Mesodermal cell (in vitro differentiated cells): ENCODE data around the gene GABBR1.

Experiments used
- H3K27ac ChIP-seq: 2 replicates; pipeline ENCODE4 v1.7.0; 2013; ENCODE audit warnings: mild to moderate bottlenecking, low read depth, low read length, moderate library complexity; ENCODE audit not compliant: severe bottlenecking
- H3K36me3 ChIP-seq: 2 replicates; pipeline ENCODE4 v1.7.1; 2013; ENCODE audit warnings: mild to moderate bottlenecking, low read length, moderate library complexity; ENCODE audit not compliant: control insufficient read depth, insufficient read depth
- H3K4me1 ChIP-seq: one replicate; pipeline ENCODE4 v1.7.1; 2013; ENCODE audit warnings: mild to moderate bottlenecking, low read length; ENCODE audit not compliant: insufficient read depth, control insufficient read depth, poor library complexity, severe bottlenecking
- H3K4me3 ChIP-seq: 2 replicates; pipeline ENCODE4 v1.7.0; 2013; ENCODE audit warnings: low read length, control low read depth, mild to moderate bottlenecking; ENCODE audit not compliant: insufficient read depth, poor library complexity, severe bottlenecking; ENCODE audit errors: extremely low read depth
- H3K9me3 ChIP-seq: 2 replicates; pipeline ENCODE4 v1.7.1; 2013; ENCODE audit warnings: mild to moderate bottlenecking, low read length, moderate library complexity; ENCODE audit not compliant: control insufficient read depth
- WGBS, 2 experiments: methylation state at CpG; one replicate each; pipeline ENCODE4 v1.1.5; 2013; ENCODE audit warnings: missing lambda C conversion rate in 2 of 2; ENCODE audit not compliant: insufficient coverage in 2 of 2; 5-methylcytosine and 5-hydroxymethylcytosine counted together

GABBR1 gene

DNA sequence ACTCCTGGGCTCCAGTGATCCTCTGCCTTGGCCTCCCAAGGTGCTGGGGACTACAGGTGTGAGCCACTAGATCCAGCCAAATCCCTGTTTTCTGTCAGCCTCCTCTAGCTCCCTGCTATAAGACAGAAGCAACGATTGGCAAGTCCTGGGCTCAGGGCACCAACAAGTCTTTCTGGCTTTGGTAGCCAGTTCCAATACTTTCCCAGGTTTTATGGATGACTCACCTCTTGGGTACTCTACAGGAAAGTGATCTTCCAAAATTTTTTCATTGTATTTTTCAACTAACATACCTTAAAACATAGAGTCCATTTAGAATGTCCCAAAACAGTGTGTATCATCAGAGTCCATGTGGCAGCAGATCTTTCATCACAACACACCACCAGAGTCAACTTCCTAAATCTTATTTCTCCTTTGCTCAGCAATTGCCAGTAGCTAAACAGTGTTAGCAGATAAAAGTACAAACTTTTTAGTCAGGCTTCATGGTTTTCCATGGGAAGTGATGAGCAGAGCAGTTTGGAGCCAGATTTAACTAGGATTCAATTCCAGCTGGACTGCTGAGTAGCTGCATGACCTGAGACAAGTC lies 13.3 kb downstream of the GABBR1 start:
- Histone ChIP-seq H3K4me1 (peaks cover 20% of the 10 kb centered on the region), H3K36me3 (peaks cover 91% of the 10 kb centered on the region), H3K4me3 (no peak overlapping the region), H3K9me3 (no peaks in the 10 kb centered on the region), H3K27ac (no peak overlapping the region)
- WGBS, 2 experiments: 90 to 91% methylated on average over 1 of the region's 1 CpG

DNA sequence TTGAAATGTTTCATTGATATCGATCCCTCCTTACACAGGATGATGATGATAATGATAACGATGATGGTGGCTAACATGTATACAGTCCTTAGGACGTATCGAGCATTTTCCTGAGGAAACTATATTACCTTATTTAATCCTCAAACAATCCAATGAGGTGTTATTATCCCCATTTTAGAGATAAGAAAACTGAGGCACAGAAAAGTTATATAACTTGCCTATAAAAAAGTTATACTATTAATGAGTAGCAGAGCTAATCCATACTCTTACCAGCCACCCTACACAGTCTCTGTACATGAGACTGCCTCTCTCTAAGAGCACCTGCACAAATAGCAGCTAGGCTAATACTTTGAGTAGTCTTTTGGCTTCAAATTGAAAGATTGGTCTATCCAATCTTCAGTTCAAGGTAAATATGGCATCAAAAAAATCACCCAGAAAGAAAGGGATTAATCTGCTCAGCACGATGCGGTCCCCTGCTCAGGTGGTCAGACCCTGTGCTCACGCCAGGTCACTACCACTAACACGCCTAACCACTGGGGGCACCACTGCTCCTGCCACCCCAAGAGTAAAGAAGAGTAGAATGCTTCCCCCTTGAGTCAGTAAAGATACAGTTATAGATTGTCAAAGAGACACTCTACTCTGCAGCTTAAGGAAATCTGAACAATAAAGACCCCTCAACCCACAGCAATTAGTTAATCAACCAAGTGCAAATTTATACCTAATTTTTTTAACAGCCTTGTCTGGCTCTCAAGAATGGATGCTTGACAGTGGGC lies 15.0 kb downstream of the GABBR1 start:
- Histone ChIP-seq H3K36me3 (peaks cover 96% of the 10 kb centered on the region), H3K9me3 (no peaks in the 10 kb centered on the region), H3K4me1 (peaks cover 5% of the 10 kb centered on the region), H3K27ac (no peak overlapping the region), H3K4me3 (no peak overlapping the region)
- WGBS, 2 experiments: 100% methylated on average over 1 of the region's 8 CpGs; no CpG with 5 or more reads in 1 of the 2 experiments

DNA sequence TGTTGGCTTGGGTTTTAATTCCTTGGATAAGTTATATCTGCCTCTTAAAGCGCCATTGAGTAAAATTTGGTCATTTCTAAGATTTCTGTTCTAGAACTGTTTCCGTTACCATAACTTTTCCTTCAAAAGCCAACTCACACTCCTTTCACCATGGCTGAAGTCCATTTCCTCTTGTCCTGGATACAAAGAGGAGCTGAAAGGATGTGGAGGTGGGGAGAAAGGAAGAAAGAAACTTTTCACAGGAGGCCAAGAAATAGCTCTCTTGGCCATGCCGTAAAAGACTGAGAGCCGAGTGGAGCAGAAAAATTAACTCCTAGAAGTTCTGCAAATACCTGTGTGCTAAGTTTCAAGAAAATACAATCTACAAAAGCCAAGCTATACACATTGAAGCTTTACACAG lies 21.6 kb downstream of the GABBR1 start:
- no peaks in the 10 kb centered on the region for H3K9me3 ChIP-seq
- no peak overlapping the region for H3K4me3 ChIP-seq
- H3K27ac ChIP-seq: peak overlapping the region; percentile 29
- WGBS, 2 experiments: 100% methylated on average over 1 of the region's 4 CpGs; no CpG with 5 or more reads in 1 of the 2 experiments
- no peaks in the 10 kb centered on the region for H3K4me1 ChIP-seq
- peaks cover 96% of the 10 kb centered on the region for H3K36me3 ChIP-seq

DNA sequence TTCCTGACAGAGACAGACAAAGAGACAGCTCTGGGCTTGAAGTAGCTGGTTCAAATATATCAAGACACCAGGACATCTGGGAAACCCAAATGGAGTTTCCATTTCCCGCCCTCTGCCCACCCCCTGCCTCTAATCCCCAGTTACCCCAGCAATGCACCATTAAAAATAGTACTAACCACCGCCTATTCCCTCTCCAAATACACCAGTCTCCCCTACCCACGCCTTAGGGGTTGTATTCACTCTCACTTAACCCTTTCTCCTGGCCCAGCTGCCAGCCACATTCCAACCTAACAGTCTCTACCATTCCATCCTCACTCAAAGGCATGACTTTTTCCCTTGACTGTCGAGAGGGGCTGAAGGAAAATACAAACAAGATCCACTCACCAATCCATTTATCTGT lies 22.4 kb downstream of the GABBR1 start:
- H3K27ac ChIP-seq: no peak overlapping the region
- H3K36me3 ChIP-seq: peaks cover 98% of the 10 kb centered on the region
- WGBS, 2 experiments: 88 to 90% methylated on average over 3 to 4 of the region's 4 CpGs
- H3K4me3 ChIP-seq: no peak overlapping the region
- no peaks in the 10 kb centered on the region for H3K9me3 ChIP-seq
- H3K4me1 ChIP-seq: no peaks in the 10 kb centered on the region

DNA sequence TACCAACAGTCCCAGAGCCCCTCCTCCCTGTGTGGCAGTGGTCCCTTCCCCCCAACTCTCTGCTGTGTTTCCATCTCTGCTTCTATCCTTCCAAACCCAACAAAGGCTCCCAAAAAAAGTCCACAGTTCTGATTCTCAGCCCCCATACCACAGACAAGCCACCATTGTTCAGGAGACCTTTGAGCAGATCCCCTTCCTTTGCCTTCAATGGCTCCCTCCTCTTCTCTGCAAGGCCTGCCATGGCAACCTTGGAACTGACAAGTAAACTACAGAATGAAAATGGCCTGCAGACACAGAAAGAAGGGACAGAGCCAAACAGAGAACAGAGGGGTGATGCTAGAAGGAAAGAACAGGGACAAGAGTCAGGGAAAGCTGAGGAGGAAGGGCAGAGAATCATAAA lies 24.9 kb downstream of the GABBR1 start:
- Histone ChIP-seq H3K4me1 (no peaks in the 10 kb centered on the region), H3K27ac (no peak overlapping the region), H3K9me3 (no peaks in the 10 kb centered on the region), H3K4me3 (no peak overlapping the region), H3K36me3 (peaks cover 97% of the 10 kb centered on the region)

DNA sequence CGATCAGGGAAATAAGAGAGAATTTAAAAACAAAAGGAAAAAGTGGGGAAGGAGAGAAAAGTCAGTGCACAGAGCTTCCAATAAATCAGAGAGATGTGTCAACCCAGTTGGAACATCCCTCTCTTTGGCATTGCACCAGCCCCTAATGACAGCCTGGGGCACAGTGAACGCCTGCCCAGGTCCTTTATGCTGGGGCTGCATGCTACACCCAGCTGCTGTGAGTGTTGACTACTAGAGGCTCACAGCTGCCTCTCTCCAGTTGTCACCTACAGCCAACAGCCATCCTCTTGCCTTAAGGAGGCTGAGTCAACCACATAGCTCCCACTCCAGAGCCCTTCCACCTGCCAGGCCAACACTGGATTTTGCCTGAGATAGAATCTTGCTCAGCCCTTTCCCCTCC lies 29.1 kb downstream of the GABBR1 start:
- no peak overlapping the region for H3K27ac ChIP-seq
- no peaks in the 10 kb centered on the region for H3K4me1 ChIP-seq
- H3K36me3 ChIP-seq: peaks cover 86% of the 10 kb centered on the region
- H3K4me3 ChIP-seq: no peak overlapping the region
- 86 to 94% methylated on average over 2 of the region's 2 CpGs for WGBS, 2 experiments
- H3K9me3 ChIP-seq: no peaks in the 10 kb centered on the region

DNA sequence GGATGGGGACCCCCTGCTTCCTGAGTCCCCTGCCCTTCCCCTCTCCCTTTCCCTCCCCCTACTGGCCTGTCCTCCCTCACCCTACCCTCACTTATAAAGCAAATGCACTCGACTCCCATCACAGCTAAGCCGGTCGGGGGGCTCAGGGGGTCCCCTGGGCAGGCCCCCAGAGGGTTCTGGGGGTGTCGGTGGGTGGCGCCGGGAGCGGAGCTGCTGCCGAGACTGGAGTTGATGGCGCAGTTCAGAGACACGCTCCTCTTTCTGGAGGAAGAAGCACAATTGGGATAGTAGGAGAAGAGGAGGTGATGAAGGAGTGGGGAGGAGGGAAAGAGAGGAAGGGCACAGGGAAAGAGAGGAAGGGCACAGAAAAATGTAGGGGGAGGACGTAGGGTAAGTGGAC lies 29.5 kb downstream of the GABBR1 start:
- Histone ChIP-seq H3K36me3 (peaks cover 82% of the 10 kb centered on the region), H3K4me3 (no peak overlapping the region), H3K27ac (no peak overlapping the region), H3K4me1 (no peaks in the 10 kb centered on the region), H3K9me3 (no peaks in the 10 kb centered on the region)
- WGBS, 2 experiments: 92 to 93% methylated on average over 10 to 11 of the region's 11 CpGs

DNA sequence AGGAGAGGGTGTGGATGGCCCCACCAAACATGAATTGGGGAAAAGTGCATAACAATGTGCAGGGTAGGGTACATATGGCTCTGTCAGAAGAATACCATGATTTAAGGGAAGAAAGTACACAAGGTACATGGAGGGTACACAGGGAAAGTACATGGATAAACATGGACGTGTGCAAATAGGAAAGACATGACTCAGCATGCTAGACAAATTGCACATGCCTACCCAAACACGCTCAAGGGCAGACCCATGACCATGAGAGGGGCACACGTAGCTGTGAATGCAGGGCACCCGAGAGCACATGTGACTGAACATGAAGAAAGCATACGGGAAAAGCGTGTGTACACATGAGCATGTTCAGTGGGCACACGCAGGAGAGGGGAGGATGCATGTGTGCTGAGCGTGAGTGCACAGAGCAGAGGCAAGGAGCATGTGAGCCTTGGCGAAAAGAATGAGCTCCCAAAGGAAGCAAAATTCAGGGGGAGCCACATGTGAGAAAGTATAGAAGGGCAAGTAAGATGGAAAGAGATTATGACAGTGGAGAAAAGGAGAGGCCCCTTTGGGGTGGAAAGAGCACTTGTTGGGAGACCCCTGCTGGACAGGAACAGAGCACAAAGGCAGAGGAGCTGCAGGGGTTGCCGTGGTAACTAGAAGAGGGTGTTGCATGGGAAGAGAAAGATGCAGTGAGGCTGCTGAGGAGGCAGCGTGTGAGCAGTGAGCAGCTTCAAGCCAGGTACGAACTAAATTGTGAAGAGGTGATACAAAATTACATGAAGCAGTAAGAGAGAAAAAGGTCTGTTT lies 30.2 kb downstream of the GABBR1 start:
- H3K4me1 ChIP-seq: no peaks in the 10 kb centered on the region
- H3K4me3 ChIP-seq: no peak overlapping the region
- no peak overlapping the region for H3K27ac ChIP-seq
- WGBS, 2 experiments: 85 to 93% methylated on average over 10 to 12 of the region's 12 CpGs
- no peaks in the 10 kb centered on the region for H3K9me3 ChIP-seq
- H3K36me3 ChIP-seq: peaks cover 75% of the 10 kb centered on the region

DNA sequence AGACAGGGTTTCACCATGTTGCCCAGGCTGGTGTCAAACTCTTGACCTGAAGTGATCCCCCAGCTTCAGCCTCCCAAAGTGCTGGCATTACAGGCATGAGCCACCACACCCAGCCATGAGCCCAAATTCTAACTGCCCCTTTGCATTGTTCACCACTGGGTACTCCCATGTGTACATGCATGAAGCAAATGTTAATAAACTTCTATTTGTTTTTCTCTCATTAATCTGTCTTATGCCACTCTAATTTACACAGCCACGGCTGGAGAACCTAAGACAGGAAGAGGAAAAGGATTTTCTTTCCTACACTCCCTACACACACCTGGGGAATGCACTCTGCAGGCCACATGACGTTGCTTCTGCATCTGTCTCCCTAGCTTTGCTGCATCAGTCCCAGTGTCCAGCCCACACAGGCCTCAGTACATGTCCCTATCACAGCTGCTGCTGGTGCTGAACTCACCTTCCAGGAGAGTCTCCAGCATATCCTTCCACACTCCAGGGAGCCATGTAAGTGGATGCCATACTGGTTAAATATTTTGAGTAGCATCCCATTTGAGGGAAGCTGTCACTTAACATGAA lies 34.7 kb downstream of the GABBR1 start:
- Histone ChIP-seq H3K9me3 (no peaks in the 10 kb centered on the region), H3K4me1 (no peaks in the 10 kb centered on the region), H3K36me3 (peaks cover 31% of the 10 kb centered on the region), H3K4me3 (no peak overlapping the region), H3K27ac (no peak overlapping the region)
- 65 to 100% methylated on average over 2 of the region's 2 CpGs for WGBS, 2 experiments

DNA sequence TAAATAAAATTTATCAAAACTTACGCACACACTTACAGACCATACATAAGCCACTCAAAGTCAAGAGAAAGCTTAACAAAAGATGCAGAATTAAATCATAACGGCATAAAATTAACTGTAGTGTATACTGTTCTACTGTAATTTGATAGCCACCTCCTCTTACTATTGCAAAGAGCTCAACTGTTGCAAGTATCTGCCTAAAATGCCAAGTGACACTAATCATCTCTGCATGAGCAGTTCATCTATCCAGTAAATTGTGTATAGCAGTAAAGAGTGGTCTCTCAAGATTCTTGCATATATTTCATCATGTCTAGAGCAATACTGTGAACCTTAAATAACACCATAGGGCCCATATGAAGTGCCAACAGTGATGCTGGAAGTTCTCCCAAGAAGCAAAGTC lies 35.8 kb downstream of the GABBR1 start:
- Histone ChIP-seq H3K4me3 (no peak overlapping the region), H3K27ac (no peak overlapping the region), H3K9me3 (no peaks in the 10 kb centered on the region), H3K36me3 (peaks cover 22% of the 10 kb centered on the region), H3K4me1 (no peaks in the 10 kb centered on the region)
- no CpG with 5 or more reads among the region's 2 CpGs for WGBS, 2 experiments
